OCI-LY3 (cell line): ENCODE results near the gene AKR1C1.
"Not testable (repeated sequence)": the region's sequence is repeated elsewhere in the genome, so short reads cannot be mapped to it uniquely, and the experiment has no call there.

Source experiments
- EZH2phosphoT487 ChIP-seq: fragments of 200-600 bp; shearing (Covaris generic); IDR thresholded peaks from 2 replicates; pipeline ENCODE4 v1.6.1; 2018; ENCODE audit warnings: antibody characterized with exemption, mixed run types, low read depth
- TF ChIP-seq, protein P1 (sequence below): fragments of 200-600, 300-600 bp; sonication (generic); IDR thresholded peaks from 2 replicates; pipeline ENCODE4 v1.5.1; 2014; ENCODE audit warnings: antibody characterized with exemption, low read length, low read depth

DNA sequence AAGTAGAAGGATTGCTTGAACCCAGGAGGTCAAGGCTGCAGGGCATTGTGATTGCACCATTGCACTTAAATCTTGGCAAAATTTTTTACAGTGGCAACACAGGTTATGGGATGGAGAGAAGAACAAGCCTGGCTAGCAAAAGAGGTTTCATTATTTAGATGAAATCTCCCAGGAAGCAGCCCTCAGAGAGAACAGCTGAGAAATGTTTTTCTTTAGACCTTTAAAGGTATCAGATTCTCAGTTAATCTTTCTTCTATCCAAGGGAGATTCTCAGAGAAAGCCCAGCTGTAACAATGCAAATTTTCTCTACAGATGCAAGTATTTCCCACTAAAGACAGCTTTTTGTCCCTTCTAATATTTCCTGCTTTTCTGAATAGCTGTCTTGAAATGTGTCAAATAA, 19.8 kb upstream of the AKR1C1 start:
- TF ChIP-seq, protein P1, sequence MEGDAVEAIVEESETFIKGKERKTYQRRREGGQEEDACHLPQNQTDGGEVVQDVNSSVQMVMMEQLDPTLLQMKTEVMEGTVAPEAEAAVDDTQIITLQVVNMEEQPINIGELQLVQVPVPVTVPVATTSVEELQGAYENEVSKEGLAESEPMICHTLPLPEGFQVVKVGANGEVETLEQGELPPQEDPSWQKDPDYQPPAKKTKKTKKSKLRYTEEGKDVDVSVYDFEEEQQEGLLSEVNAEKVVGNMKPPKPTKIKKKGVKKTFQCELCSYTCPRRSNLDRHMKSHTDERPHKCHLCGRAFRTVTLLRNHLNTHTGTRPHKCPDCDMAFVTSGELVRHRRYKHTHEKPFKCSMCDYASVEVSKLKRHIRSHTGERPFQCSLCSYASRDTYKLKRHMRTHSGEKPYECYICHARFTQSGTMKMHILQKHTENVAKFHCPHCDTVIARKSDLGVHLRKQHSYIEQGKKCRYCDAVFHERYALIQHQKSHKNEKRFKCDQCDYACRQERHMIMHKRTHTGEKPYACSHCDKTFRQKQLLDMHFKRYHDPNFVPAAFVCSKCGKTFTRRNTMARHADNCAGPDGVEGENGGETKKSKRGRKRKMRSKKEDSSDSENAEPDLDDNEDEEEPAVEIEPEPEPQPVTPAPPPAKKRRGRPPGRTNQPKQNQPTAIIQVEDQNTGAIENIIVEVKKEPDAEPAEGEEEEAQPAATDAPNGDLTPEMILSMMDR: not testable (repeated sequence)
- not testable (repeated sequence) for TF ChIP-seq EZH2phosphoT487
